AG10803 (cell line): Measurements from ENCODE around the gene TNF.
A peak's percentile ranks its signal among the peaks of the same experiment; 100 is the strongest.

Experiments
- DNase-seq: peaks from one replicate; pipeline ENCODE4 v3.0.0; 2010; ENCODE audit warnings: low read depth
- H3K4me3 ChIP-seq: 2 replicates; pipeline ENCODE4 v1.5.1; 2011; ENCODE audit warnings: mild to moderate bottlenecking, low read length, control low read depth
- TF ChIP-seq, protein P1 (sequence below): conservative IDR thresholded peaks from 2 replicates; pipeline ENCODE4 v1.5.1; 2011; ENCODE audit warnings: mild to moderate bottlenecking, low read length, control low read depth, inconsistent platforms

The TNF gene

DNA sequence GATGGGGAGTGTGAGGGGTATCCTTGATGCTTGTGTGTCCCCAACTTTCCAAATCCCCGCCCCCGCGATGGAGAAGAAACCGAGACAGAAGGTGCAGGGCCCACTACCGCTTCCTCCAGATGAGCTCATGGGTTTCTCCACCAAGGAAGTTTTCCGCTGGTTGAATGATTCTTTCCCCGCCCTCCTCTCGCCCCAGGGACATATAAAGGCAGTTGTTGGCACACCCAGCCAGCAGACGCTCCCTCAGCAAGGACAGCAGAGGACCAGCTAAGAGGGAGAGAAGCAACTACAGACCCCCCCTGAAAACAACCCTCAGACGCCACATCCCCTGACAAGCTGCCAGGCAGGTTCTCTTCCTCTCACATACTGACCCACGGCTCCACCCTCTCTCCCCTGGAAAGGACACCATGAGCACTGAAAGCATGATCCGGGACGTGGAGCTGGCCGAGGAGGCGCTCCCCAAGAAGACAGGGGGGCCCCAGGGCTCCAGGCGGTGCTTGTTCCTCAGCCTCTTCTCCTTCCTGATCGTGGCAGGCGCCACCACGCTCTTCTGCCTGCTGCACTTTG lies at the start of gene TNF:
TSS of gene TNF (plus strand) at position 231 of the 567 bp plus-strand sequence. CDS start at position 408, 177 bp downstream.
- H3K4me3 ChIP-seq = no peak within 1 kb of the TSS
- no peak for DNase-seq
- TF ChIP-seq, protein P1, sequence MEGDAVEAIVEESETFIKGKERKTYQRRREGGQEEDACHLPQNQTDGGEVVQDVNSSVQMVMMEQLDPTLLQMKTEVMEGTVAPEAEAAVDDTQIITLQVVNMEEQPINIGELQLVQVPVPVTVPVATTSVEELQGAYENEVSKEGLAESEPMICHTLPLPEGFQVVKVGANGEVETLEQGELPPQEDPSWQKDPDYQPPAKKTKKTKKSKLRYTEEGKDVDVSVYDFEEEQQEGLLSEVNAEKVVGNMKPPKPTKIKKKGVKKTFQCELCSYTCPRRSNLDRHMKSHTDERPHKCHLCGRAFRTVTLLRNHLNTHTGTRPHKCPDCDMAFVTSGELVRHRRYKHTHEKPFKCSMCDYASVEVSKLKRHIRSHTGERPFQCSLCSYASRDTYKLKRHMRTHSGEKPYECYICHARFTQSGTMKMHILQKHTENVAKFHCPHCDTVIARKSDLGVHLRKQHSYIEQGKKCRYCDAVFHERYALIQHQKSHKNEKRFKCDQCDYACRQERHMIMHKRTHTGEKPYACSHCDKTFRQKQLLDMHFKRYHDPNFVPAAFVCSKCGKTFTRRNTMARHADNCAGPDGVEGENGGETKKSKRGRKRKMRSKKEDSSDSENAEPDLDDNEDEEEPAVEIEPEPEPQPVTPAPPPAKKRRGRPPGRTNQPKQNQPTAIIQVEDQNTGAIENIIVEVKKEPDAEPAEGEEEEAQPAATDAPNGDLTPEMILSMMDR = no peak

DNA sequence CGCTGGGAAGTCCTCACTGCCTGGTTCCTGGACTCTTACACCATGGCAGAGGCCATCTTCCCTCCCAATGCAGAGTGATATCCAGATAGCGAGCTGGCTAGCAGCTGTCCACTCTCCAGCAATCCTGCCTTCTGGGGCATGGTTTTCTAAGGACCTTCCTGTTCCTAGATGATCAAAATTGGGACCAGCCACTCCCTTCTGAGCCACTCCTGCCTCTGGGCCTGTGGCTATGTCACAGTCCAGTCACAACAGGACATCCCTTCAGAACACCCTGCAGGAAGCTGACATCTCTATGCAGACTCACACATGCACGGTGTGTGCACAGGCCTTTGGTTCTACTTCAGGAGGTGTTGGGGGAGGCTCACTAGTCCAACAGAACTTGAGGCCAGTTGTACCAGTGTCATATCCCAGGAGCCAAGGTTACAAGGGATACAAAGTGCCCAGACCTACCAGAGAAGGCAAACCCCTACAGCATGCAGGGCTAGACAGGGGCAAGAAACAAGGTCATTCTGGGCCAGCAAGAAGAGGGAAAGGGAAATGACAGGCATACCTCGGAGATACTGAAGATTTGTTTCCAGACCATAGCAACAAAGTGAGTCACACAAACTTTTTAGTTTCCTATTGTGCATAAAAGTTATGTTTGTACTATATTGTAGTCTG lies 49.3 kb upstream of the TNF start:
- DNase-seq = peak; percentile 61
- H3K4me3 ChIP-seq = no peak overlapping the region
- TF ChIP-seq, protein P1 = no peak

DNA sequence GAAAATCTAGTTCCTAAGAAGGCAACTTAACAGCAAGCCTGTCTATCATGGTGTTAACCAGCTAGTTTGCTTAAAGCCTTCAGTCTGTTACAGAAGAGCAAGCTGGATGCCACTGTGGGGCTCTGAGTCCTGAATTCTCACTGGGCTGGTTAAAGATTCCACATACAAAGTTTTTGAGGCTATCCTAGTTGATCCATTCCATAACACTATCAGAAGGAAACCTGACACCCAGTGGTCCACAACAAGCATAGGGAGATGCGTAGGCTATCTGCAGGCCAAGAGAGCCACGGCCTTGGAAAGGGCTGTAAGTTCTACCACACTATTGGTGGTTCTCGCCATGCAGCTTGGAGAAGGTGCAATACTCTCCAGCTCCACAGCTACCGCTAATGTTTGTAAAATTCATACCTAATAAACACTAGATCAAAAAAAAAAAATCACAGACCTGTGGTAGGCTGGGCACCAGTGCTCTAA lies 47.0 kb upstream of the TNF start:
- DNase-seq = no peak
- TF ChIP-seq, protein P1 = no peak

DNA sequence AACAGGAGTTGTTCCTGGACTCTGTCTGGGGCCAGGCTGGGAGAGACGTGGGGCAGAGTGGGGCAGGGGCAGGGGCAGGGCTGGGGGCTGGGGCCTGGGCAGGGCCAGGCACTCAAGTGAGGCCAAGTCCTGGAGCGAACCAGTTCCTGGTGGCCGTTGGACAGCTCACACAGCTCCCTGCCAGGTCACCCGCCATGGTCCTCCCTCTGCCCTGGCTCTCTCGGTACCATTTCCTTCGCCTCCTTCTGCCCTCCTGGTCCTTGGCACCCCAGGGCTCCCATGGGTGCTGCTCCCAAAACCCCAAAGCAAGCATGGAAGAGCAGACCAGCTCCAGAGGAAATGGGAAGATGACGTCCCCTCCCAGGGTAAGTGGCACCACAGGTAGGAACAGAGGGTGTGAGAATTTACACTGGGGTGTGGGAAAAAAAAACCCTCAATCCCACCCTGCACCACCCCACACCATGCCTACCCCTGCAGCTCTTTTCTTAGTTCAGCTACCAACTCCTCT lies 46.5 kb upstream of the TNF start, which contains the start of gene MCCD1:
TSS of gene MCCD1 (plus strand) at position 142 of the 508 bp plus-strand sequence. CDS start at position 195, 53 bp downstream.
- TF ChIP-seq, protein P1 = no peak
- no peak within 1 kb of the TSS for H3K4me3 ChIP-seq
- DNase-seq = no peak

More for the DNA sequence above, 47.0 kb upstream of the TNF start:
- no peak overlapping the region for H3K4me3 ChIP-seq

DNA sequence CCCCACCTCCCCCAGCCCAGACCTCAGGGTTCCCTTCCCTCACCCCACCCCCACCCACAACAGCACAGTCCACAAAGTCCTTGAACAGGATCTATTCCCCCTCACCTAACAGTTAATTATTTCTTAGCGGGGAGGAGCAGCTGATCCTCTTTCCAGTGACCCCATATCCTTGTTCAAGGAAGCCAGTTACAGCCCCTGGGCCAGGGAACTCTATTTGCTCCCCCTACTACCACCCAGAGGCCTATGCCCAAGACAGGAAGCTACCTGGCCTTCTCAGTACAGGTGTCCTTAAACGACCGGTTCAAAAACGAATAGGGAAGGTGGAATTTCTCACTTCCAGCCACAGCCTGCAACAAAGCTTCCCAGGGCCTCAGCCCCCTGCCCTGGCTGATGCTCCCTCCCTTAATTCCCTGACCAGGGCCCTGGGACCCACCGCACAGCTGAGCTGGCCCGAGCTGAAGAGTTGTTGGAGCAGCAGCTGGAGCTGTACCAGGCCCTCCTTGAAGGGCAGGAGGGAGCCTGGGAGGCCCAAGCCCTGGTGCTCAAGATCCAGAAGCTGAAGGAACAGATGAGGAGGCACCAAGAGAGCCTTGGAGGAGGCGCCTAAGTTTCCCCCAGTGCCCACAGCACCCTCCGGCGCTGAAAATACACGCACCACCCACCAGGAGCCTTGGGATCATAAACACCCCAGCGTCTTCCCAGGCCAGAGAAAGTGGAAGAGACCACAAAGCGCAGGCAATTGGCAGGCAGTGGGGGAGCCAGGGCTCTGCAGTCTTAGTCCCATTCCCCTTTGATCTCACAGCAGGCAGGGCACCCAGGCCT lies 45.8 kb upstream of the TNF start:
- no peak overlapping the region for H3K4me3 ChIP-seq
- no peak for DNase-seq
- TF ChIP-seq, protein P1 = no peak

DNA sequence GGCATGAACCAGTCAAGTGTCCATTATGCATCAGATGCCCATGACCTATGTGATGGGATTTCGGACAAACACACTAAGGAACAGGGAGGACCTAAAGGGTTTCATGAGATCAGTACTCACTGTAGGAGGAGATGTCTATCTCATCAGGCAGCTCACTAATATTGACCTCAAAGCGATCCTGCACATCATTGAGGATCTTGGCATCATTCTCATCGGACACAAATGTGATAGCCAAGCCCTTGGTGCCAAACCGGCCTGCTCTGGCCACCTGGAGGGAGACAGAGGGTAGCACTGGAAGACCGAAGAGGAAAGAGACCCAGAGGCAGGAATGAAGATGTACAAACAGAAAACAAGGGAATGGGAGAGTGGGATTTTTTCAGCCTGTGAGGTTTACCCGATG lies 44.7 kb upstream of the TNF start:
- TF ChIP-seq, protein P1 = no peak
- no peak overlapping the region for H3K4me3 ChIP-seq
- no peak for DNase-seq
